ENCODE data around the gene ZNF445.
A peak's percentile ranks its signal among the peaks of the same experiment; 100 is the strongest.

Gene ZNF445

DNA sequence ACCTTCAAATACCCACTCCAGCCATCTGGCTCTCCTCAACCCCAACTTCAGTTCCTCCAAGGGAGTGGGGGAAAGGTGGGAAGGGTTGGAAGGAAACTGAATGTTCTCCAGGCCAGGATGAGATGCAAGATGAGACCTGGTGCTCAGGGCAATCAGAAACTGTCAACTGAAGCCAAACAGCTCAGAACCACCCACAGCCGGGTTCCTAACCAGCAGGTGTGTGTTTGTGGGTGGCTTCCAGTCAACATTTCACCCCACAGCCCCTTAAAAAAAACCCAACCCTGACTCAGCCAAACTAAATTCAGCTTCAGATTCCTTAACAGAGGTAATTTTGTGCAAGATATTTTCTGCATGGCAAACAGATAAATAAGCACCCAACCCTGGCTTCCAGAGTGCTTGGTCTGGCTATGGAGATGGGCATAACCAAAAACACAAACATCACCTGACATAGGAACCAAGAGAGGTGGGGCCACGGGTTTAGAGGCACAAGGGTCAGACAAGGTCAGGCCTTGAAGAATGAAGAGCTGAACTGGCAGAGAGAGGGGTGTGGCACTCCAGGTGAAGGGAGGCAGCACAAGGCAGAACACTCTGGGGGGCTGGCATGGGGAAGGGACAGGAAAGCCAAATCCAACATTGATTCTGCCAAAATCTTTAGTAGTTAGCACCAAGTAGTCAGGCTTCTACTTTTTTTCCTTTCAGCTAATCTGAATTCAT, 34.7 kb downstream of the ZNF445 start:
- DNase-seq (ENCODE audit: low spot score) = no peak
- no peak for TF ChIP-seq CTCF (IDR thresholded peaks at IDR 0.05; ENCODE audit: extremely low read depth, missing control alignments)

GRCh38 chr3:44439499-44440295, 37.8 kb downstream of the ZNF445 start:
- TF ChIP-seq CTCF (IDR thresholded peaks at IDR 0.05; ENCODE audit: extremely low read depth, missing control alignments) = no peak
- DNase-seq (ENCODE audit: low spot score) = peak; percentile 81

- TF ChIP-seq CTCF (IDR thresholded peaks at IDR 0.05; ENCODE audit: extremely low read depth, missing control alignments) = no peak
- DNase-seq (ENCODE audit: low spot score) = no peak
These were observed 39.7 kb downstream of the ZNF445 start for GRCh38 chr3:44437800-44438199.

DNA sequence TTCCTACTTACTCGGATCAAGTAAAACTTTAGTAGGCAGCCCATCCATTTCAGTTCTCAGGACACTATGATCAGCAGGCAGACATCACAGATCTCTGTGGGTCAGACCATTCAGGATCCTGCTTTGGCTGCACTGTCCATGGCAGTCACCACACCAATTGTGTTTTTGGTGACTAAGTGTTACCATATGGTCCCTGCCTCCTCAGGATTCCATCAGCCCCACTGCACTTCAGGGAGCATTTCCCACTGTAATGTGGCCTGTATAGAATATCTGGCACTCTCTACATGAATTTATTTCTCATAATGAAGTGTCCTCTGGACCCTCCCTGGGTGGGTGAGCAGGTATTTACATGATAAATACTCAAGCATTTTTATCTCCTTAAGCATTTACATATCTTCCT, 41.3 kb downstream of the ZNF445 start:
- DNase-seq (ENCODE audit: low spot score) = no peak
- no peak for TF ChIP-seq CTCF (IDR thresholded peaks at IDR 0.05; ENCODE audit: extremely low read depth, missing control alignments)

- no peak for DNase-seq (ENCODE audit: low spot score)
- TF ChIP-seq CTCF (IDR thresholded peaks at IDR 0.05; ENCODE audit: extremely low read depth, missing control alignments) = no peak
These were observed 42.5 kb downstream of the ZNF445 start for GRCh38 chr3:44434834-44435510.

GRCh38 chr3:44430466-44430865, 47.0 kb downstream of the ZNF445 start:
- TF ChIP-seq CTCF (IDR thresholded peaks at IDR 0.05; ENCODE audit: extremely low read depth, missing control alignments) = no peak

GRCh38 chr3:44429459-44429858, 48.0 kb downstream of the ZNF445 start:
- TF ChIP-seq CTCF (IDR thresholded peaks at IDR 0.05; ENCODE audit: extremely low read depth, missing control alignments) = no peak
- DNase-seq (ENCODE audit: low spot score) = no peak

More at GRCh38 chr3:44430466-44430865, 47.0 kb downstream of the ZNF445 start:
- no peak for DNase-seq (ENCODE audit: low spot score)

Data from GM20000 (cell line).